ENCODE measurements around the gene IL15. TPM values are rescaled to one million over a fixed set of nuclear protein-coding genes. Genes with fewer than 3 reads are reported as not detected.

The IL15 gene
- total and polyA plus RNA-seq, 2 of the 8 experiments (the other 6 are each of a cell fraction or from before 2014, with no cell fraction given): 0.30 to 0.61 TPM

DNA sequence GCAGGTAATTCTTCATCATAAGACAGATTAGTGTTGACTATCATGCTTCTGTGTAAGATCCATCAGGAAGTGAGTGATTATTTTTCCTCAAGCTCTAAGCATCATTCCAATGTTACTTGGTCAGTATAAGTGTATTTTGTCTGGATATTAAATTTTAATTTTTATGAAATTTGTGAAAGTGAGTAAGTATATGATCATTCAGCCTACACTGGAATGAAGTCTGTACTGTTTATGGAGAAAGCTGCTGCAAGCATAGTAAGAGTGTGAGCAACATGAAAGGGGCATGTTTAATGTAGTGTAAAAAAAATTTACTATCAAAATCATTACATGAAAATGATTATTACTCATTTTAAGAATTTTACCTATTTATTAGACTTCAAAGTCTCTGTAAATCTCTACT is 84.8 kb downstream of the IL15 start (continued):
- TF ChIP-seq, protein P1, sequence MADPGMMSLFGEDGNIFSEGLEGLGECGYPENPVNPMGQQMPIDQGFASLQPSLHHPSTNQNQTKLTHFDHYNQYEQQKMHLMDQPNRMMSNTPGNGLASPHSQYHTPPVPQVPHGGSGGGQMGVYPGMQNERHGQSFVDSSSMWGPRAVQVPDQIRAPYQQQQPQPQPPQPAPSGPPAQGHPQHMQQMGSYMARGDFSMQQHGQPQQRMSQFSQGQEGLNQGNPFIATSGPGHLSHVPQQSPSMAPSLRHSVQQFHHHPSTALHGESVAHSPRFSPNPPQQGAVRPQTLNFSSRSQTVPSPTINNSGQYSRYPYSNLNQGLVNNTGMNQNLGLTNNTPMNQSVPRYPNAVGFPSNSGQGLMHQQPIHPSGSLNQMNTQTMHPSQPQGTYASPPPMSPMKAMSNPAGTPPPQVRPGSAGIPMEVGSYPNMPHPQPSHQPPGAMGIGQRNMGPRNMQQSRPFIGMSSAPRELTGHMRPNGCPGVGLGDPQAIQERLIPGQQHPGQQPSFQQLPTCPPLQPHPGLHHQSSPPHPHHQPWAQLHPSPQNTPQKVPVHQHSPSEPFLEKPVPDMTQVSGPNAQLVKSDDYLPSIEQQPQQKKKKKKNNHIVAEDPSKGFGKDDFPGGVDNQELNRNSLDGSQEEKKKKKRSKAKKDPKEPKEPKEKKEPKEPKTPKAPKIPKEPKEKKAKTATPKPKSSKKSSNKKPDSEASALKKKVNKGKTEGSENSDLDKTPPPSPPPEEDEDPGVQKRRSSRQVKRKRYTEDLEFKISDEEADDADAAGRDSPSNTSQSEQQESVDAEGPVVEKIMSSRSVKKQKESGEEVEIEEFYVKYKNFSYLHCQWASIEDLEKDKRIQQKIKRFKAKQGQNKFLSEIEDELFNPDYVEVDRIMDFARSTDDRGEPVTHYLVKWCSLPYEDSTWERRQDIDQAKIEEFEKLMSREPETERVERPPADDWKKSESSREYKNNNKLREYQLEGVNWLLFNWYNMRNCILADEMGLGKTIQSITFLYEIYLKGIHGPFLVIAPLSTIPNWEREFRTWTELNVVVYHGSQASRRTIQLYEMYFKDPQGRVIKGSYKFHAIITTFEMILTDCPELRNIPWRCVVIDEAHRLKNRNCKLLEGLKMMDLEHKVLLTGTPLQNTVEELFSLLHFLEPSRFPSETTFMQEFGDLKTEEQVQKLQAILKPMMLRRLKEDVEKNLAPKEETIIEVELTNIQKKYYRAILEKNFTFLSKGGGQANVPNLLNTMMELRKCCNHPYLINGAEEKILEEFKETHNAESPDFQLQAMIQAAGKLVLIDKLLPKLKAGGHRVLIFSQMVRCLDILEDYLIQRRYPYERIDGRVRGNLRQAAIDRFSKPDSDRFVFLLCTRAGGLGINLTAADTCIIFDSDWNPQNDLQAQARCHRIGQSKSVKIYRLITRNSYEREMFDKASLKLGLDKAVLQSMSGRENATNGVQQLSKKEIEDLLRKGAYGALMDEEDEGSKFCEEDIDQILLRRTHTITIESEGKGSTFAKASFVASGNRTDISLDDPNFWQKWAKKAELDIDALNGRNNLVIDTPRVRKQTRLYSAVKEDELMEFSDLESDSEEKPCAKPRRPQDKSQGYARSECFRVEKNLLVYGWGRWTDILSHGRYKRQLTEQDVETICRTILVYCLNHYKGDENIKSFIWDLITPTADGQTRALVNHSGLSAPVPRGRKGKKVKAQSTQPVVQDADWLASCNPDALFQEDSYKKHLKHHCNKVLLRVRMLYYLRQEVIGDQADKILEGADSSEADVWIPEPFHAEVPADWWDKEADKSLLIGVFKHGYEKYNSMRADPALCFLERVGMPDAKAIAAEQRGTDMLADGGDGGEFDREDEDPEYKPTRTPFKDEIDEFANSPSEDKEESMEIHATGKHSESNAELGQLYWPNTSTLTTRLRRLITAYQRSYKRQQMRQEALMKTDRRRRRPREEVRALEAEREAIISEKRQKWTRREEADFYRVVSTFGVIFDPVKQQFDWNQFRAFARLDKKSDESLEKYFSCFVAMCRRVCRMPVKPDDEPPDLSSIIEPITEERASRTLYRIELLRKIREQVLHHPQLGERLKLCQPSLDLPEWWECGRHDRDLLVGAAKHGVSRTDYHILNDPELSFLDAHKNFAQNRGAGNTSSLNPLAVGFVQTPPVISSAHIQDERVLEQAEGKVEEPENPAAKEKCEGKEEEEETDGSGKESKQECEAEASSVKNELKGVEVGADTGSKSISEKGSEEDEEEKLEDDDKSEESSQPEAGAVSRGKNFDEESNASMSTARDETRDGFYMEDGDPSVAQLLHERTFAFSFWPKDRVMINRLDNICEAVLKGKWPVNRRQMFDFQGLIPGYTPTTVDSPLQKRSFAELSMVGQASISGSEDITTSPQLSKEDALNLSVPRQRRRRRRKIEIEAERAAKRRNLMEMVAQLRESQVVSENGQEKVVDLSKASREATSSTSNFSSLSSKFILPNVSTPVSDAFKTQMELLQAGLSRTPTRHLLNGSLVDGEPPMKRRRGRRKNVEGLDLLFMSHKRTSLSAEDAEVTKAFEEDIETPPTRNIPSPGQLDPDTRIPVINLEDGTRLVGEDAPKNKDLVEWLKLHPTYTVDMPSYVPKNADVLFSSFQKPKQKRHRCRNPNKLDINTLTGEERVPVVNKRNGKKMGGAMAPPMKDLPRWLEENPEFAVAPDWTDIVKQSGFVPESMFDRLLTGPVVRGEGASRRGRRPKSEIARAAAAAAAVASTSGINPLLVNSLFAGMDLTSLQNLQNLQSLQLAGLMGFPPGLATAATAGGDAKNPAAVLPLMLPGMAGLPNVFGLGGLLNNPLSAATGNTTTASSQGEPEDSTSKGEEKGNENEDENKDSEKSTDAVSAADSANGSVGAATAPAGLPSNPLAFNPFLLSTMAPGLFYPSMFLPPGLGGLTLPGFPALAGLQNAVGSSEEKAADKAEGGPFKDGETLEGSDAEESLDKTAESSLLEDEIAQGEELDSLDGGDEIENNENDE (IDR thresholded peaks at IDR 0.05; ENCODE audit: insufficient replicate concordance, low read length): no peak
- TF ChIP-seq BACH1 (IDR thresholded peaks at IDR 0.05; ENCODE audit: low read length): no peak

All from H1 (cell line).